Left lung (tissue), 10 donors: ENCODE measurements around the gene CDC42EP3. TPM values are rescaled to one million over a fixed set of nuclear protein-coding genes. Genes with fewer than 3 reads are reported as not detected.

Experiments used
- ATAC-seq: fragments of 200-7000 bp; cut with Tn5 transposase; one replicate; pipeline ENCODE4 v1.9.1; 2020; ENCODE audit warnings: moderate library complexity
- DNase-seq, 4 donors: peaks; one replicate each; pipeline ENCODE4 v3.0.0-alpha.2; 2013 to 2020
- H3K27ac ChIP-seq, 2 donors: fragments of 200-600 bp; sonication (generic) in 1 of 2; one replicate each; pipeline versions ENCODE4 v1.5.0 to v1.8.0; 2020 to 2021
- H3K27me3 ChIP-seq, 2 donors: fragments of 200-600 bp; sonication (generic) in 1 of 2; one replicate each; pipeline versions ENCODE4 v1.5.0 to v1.8.0; 2020 to 2021
- H3K36me3 ChIP-seq, 2 donors: fragments of 200-600 bp; sonication (generic) in 1 of 2; one replicate each; pipeline versions ENCODE4 v1.5.0 to v1.8.0; 2020 to 2021
- H3K4me1 ChIP-seq, 2 donors: fragments of 200-600 bp; one replicate each; pipeline ENCODE4 v1.8.0; 2021
- H3K4me3 ChIP-seq, 2 donors: fragments of 200-600 bp; sonication (generic) in 1 of 2; one replicate each; pipeline versions ENCODE4 v1.5.0 to v1.8.0; 2020 to 2021; ENCODE audit warnings: mild to moderate bottlenecking in 1 of 2
- H3K9me3 ChIP-seq, 2 donors: fragments of 200-600 bp; sonication (generic) in 1 of 2; one replicate each; pipeline versions ENCODE4 v1.5.0 to v1.8.0; 2020 to 2021
- CTCF ChIP-seq, 2 donors: fragments of 200-600 bp; sonication (generic) in 1 of 2; IDR thresholded peaks; one replicate each; pipeline versions ENCODE4 v1.5.0 to v1.8.0; 2021; ENCODE audit warnings: antibody characterized with exemption in 2 of 2
- intact Hi-C, 2 donors: fragments of 100-400 bp; cut with DNase I; formaldehyde crosslinking; loops; one replicate each; pipeline versions ENCODE4 v1.11.2 to v1.14.2; 2022
- polyA plus RNA-seq, 6 donors: library from polyadenylated mRNA; unstranded; fragments of 120-200 nt; gene quantifications; one replicate each; pipeline ENCODE4 v1.2.1, GENCODE V29; 2013; ENCODE audit not compliant: insufficient read length in 6 of 6
- total RNA-seq, 2 donors: library from RNA; stranded (reverse); fragmentation: NEBNext Ultra II Directional; extraction: Animal tissue kit (Norgen Biotek cat#: 25700); gene quantifications; one replicate each; pipeline ENCODE4 v1.2.1, GENCODE V29; 2021
- donor health status: DM: no; HTN: yes; CAD: no.
- donor health status: DM: no; HTN: no; CAD: no.

CDC42EP3 gene
- total and polyA plus RNA-seq, 8 donors, result 17.3 to 53.8 (median 25.1) TPM

DNA sequence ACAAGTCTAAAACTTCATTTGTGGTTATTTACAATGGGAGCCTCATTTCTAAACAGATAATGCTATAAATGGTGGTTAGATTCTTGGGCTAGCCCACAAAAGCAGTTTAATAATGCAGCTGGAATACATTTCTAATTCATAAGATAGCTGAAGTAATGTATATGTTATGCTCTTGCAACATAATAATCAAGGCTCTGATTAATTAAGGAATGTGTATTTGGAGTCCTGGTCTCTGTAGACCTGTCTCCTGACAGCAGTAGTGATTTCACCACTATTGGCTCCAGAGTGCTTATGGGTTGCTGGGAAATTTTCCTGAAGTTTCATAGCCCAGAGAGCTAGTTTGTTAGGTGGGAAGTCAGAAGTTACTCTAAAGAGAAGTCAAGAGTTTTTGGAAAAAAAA, 21.3 kb upstream of the CDC42EP3 start:
- no peak overlapping the region for H3K4me3 ChIP-seq
- no peaks in the 10 kb centered on the region for H3K36me3 ChIP-seq
- no peaks in the 10 kb centered on the region for H3K4me1 ChIP-seq
- no peak overlapping the region for H3K27ac ChIP-seq
- no peaks in the 10 kb centered on the region for H3K27me3 ChIP-seq
- DNase-seq (no peak), ATAC-seq (no peak)
- TF ChIP-seq CTCF (IDR thresholded peaks at IDR 0.05), result no peak
- intact Hi-C loops, result no loop called here
- H3K9me3 ChIP-seq, result no peaks in the 10 kb centered on the region

GRCh38 chr2:37689751-37690150, 18.3 kb upstream of the CDC42EP3 start:
- Histone ChIP-seq H3K4me1 (no peaks in the 10 kb centered on the region), H3K4me3 (no peak overlapping the region), H3K27ac (no peak overlapping the region), H3K36me3 (no peaks in the 10 kb centered on the region), H3K9me3 (no peaks in the 10 kb centered on the region), H3K27me3 (no peaks in the 10 kb centered on the region)
- intact Hi-C loops, result no loop called here
- no peak for DNase-seq
- no peak for ATAC-seq
- TF ChIP-seq CTCF (IDR thresholded peaks at IDR 0.05), result no peak

DNA sequence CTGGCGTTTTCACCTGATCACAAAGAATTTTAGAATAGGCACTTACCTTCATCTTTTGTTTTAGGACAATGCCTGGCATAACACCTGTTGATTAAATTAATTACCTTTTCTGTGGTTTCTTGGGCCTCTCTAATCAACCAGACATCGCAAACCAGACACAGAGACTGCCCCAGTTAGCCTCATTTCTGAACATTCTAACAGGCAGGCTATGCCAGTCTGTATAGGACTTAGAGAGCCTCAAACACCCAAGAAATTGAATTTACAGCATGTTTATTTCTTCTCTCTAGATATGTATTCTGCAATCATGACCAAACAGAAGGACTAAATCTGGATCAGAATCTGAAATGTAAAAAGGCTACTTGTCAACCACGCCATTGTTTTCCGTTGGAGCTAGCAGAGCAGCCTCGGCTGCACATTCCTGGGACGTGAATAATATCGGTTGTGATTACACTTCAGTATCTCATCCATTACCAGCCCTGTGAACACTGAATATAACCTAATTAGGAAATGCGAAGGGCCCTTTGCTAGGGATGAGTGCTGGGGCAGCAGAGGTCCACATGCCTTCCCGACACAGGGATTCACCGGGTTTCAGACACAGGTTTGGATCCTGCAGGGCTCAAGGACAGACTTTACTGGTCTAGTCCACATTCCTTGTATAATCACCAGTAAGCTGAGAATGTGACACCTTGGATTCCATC, 17.5 kb upstream of the CDC42EP3 start:
- DNase-seq (no peak), ATAC-seq (peak; percentile 79)
- H3K27ac ChIP-seq, result no peak overlapping the region
- no peak for TF ChIP-seq CTCF (IDR thresholded peaks at IDR 0.05)
- no peaks in the 10 kb centered on the region for H3K27me3 ChIP-seq
- no peak overlapping the region for H3K4me3 ChIP-seq
- H3K36me3 ChIP-seq, result no peaks in the 10 kb centered on the region
- intact Hi-C loops, result no loop called here
- no peaks in the 10 kb centered on the region for H3K4me1 ChIP-seq
- H3K9me3 ChIP-seq, result no peaks in the 10 kb centered on the region

- no peaks in the 10 kb centered on the region for H3K36me3 ChIP-seq
- ATAC-seq, result no peak
- H3K27ac ChIP-seq, result no peak overlapping the region
- H3K4me3 ChIP-seq, result no peak overlapping the region
- no peak for TF ChIP-seq CTCF (IDR thresholded peaks at IDR 0.05)
- no peak for DNase-seq
- H3K27me3 ChIP-seq, result no peaks in the 10 kb centered on the region
- intact Hi-C loops, result no loop called here
- H3K4me1 ChIP-seq, result peaks cover 0 to 8% of the 10 kb centered on the region in 2 donors
- no peaks in the 10 kb centered on the region for H3K9me3 ChIP-seq
These were observed 15.5 kb upstream of the CDC42EP3 start for GRCh38 chr2:37686792-37687526.

DNA sequence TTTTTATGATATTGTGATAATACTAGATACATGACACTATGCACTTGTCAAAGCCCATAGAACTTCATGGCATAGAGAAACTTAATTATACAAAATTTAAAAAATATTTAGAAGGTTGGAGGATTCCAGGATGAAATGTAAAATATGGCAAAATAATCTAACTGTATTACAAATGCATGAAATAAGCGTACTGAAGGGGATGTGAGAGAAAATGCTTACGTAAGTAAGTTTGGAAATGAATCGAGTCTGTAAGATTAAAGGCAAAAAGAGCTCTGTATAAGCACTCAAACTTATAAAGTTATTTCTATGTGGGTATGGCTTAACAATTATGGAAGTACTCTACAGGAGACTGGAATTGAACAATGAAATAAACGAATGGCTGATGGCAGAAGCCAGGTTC, 13.4 kb upstream of the CDC42EP3 start:
- H3K4me1 ChIP-seq, result peaks cover 0 to 8% of the 10 kb centered on the region in 2 donors
- H3K27ac ChIP-seq, result no peak overlapping the region
- H3K9me3 ChIP-seq, result no peaks in the 10 kb centered on the region
- no peaks in the 10 kb centered on the region for H3K27me3 ChIP-seq
- no peak for DNase-seq
- H3K4me3 ChIP-seq, result no peak overlapping the region
- TF ChIP-seq CTCF (IDR thresholded peaks at IDR 0.05), result no peak
- no peaks in the 10 kb centered on the region for H3K36me3 ChIP-seq
- intact Hi-C loops, result no loop called here
- no peak for ATAC-seq
